Heart right ventricle (tissue), 16 donors: ENCODE data around the gene WNT7A. TPM values are rescaled to one million over a fixed set of nuclear protein-coding genes. Genes with fewer than 3 reads are reported as not detected.

Source experiments
- ATAC-seq, 8 donors: fragments of 200-7000 bp; cut with Tn5 transposase; one replicate each; pipeline ENCODE4 v1.9.1; 2020; ENCODE audit warnings: mild to moderate bottlenecking in 8 of 8, moderate library complexity in 8 of 8, moderate number of reproducible peaks in 1 of 8
- DNase-seq, 2 donors: peaks; one replicate each; pipeline ENCODE4 v3.0.0-alpha.2; 2020
- H3K27ac ChIP-seq, 10 donors: fragments of 200-600 bp; sonication (generic) in 2 of 10; one replicate each; pipeline versions ENCODE4 v1.5.0 to v1.8.0; 2020 to 2022; ENCODE audit warnings: mild to moderate bottlenecking in 3 of 10
- H3K27me3 ChIP-seq, 7 donors: fragments of 200-600 bp; one replicate each; pipeline ENCODE4 v1.8.0; 2021 to 2022; ENCODE audit warnings: mild to moderate bottlenecking in 2 of 7
- H3K36me3 ChIP-seq, 9 donors: fragments of 200-600 bp; sonication (generic) in 1 of 9; one replicate each; pipeline versions ENCODE4 v1.5.0 to v1.8.0; 2020 to 2022; ENCODE audit warnings: mild to moderate bottlenecking in 2 of 9
- H3K4me1 ChIP-seq, 9 donors: fragments of 200-600 bp; sonication (generic) in 1 of 9; one replicate each; pipeline versions ENCODE4 v1.5.0 to v1.8.0; 2020 to 2022; ENCODE audit warnings: mild to moderate bottlenecking in 4 of 9
- H3K4me3 ChIP-seq, 10 donors: fragments of 200-600 bp; sonication (generic) in 2 of 10; one replicate each; pipeline versions ENCODE4 v1.5.0 to v1.8.0; 2020 to 2022; ENCODE audit warnings: mild to moderate bottlenecking in 7 of 10, moderate library complexity in 2 of 10
- H3K9me3 ChIP-seq, 11 donors: fragments of 200-600 bp in 10 of 11; sonication (generic) in 2 of 11; one replicate each; pipeline versions ENCODE4 v1.5.0 to v1.8.0; 2013 to 2022; ENCODE audit warnings: mild to moderate bottlenecking in 2 of 11, control low read depth in 1 of 11, moderate library complexity in 1 of 11
- CTCF ChIP-seq, 9 donors: fragments of 200-600 bp; sonication (generic) in 2 of 9; IDR thresholded peaks; one replicate each; pipeline versions ENCODE4 v1.5.0 to v1.8.0; 2021 to 2022; ENCODE audit warnings: antibody characterized with exemption in 9 of 9, mild to moderate bottlenecking in 5 of 9, moderate library complexity in 1 of 9
- WGBS, 2 donors: extraction: QIAGEN DNeasy Blood & Tissue Kit; methylation state at CpG; one replicate each; pipeline ENCODE4 v1.1.7; 2013; ENCODE audit warnings: inconsistent platforms in 1 of 2; 5-methylcytosine and 5-hydroxymethylcytosine counted together
- intact Hi-C, 10 donors: fragments of 100-400 bp; cut with DNase I; formaldehyde crosslinking; loops; one replicate each; pipeline versions ENCODE4 v1.11.1 to v1.14.2; 2022
- polyA plus RNA-seq, 2 donors: library from polyadenylated mRNA; stranded (reverse); fragments of 200-250 nt; gene quantifications; one replicate each; pipeline ENCODE4 v1.2.3, GENCODE V29; 2013
- total RNA-seq, 10 donors: library from RNA; stranded (reverse); fragmentation: NEBNext Ultra II Directional in 3 of 10; extraction: Animal tissue kit (Norgen Biotek cat#: 25700) in 3 of 10; gene quantifications; one replicate each; pipeline versions ENCODE4 v1.2.1 to v1.2.4, GENCODE V29; 2021 to 2023
- donor health status: Arrhythmogenic right ventricular cardiomyopathy.
- donor health status: ischemic (EF 13 %, LVEDD 7.1; RV severe dilation, severe dysfunction).
- donor health status: healthy with polysubstance abuse.
- donor health status: DM: no; HTN: yes; CAD: no.
- donor health status: DM: no; HTN: no; CAD: no.
- donor health status: ischemic (EF 25% LVEDD 6.9; RV normal size, moderate dysfunction).
- donor health status: ischemic (EF 25% LVEDD 5.7; RV mildly dilated, moderate dysfunction).
- donor health status: healthy.
- donor health status: DM: yes; HTN: yes; CAD: no.
- donor health status: Ischemic cardiomyopathy.
- donor health status: ischemic (EF 35%, LVEDD 5.7; RV mildly dilated, moderate dysfunction).
- donor health status: nonischemic (EF 11% LVEDD 7.7; RV severe dilation, severe dysfunction).
- donor health status: DM: yes; HTN: yes; CAD: no.
- donor health status: PGD.
- donor health status: ischemic (EF 29% LVEDD 5.4; RV normal size, mild dysfunction).
- donor health status: nonischemic (EF 23%, LVEDD 6.1; RV moderate dilation, normal function).

WNT7A gene
- total and polyA plus RNA-seq, 12 donors = not detected

GRCh38 chr3:13768453-13768852, 111.4 kb downstream of the WNT7A start:
- Histone ChIP-seq H3K27ac (no peak overlapping the region), H3K36me3 (no peaks in the 10 kb centered on the region), H3K27me3 (peaks cover 0 to 41% (median 16%) of the 10 kb centered on the region in 7 donors), H3K4me3 (no peak overlapping the region), H3K9me3 (peaks cover 0 to 6% (median 0%) of the 10 kb centered on the region in 11 donors), H3K4me1 (no peaks in the 10 kb centered on the region)
- 72 to 73% methylated on average over 11 of the region's 11 CpGs for WGBS, 2 donors
- DNase-seq (no peak), ATAC-seq (no peak)
- no peak for TF ChIP-seq CTCF (IDR thresholded peaks at IDR 0.05)
- intact Hi-C loops = no loop called here

GRCh38 chr3:13767896-13768295, 112.0 kb downstream of the WNT7A start:
- H3K4me1 ChIP-seq = no peaks in the 10 kb centered on the region
- DNase-seq (no peak), ATAC-seq (no peak)
- TF ChIP-seq CTCF (IDR thresholded peaks at IDR 0.05) = no peak
- no peak overlapping the region for H3K27ac ChIP-seq
- peaks cover 0 to 10% (median 1%) of the 10 kb centered on the region in 11 donors for H3K9me3 ChIP-seq
- H3K36me3 ChIP-seq = no peaks in the 10 kb centered on the region
- H3K27me3 ChIP-seq = peaks cover 0 to 38% (median 13%) of the 10 kb centered on the region in 7 donors
- intact Hi-C loops = no loop called here
- H3K4me3 ChIP-seq = no peak overlapping the region
- WGBS, 2 donors = 37 to 39% methylated on average over 4 of the region's 4 CpGs

GRCh38 chr3:13767030-13767429, 112.8 kb downstream of the WNT7A start:
- ATAC-seq = no peak
- Histone ChIP-seq H3K9me3 (peaks cover 0 to 12% (median 4%) of the 10 kb centered on the region in 11 donors), H3K36me3 (no peaks in the 10 kb centered on the region), H3K27ac (no peak overlapping the region), H3K4me3 (no peak overlapping the region), H3K4me1 (no peaks in the 10 kb centered on the region), H3K27me3 (peaks cover 0 to 29% (median 5%) of the 10 kb centered on the region in 7 donors)
- WGBS, 2 donors = 74 to 82% methylated on average over 5 to 6 of the region's 6 CpGs
- no peak for DNase-seq
- intact Hi-C loops = no loop called here
- no peak for TF ChIP-seq CTCF (IDR thresholded peaks at IDR 0.05)

Other genes starting within 250 kb of the WNT7A start
- 10 to 100 TPM; 18.0 to 37.2 (median 28.0) TPM for gene CHCHD4, start 244.8 kb upstream of the WNT7A start, total RNA-seq
- gene CHCHD4, start 244.8 kb upstream of the WNT7A start, polyA plus RNA-seq = 10 to 100 TPM; 20.1 to 23.8 TPM
- gene TMEM43, start 245.0 kb upstream of the WNT7A start, total RNA-seq = 10 to 100 TPM; 23.9 to 47.4 (median 37.2) TPM
- 10 to 100 TPM; 38.0 to 98.0 TPM for gene TMEM43, start 245.0 kb upstream of the WNT7A start, polyA plus RNA-seq